ENCODE results near the gene TMEM150A. TPM values are rescaled to one million over a fixed set of nuclear protein-coding genes. Genes with fewer than 3 reads are reported as not detected.
A peak's percentile ranks its signal among the peaks of the same experiment; 100 is the strongest.

Gene TMEM150A
- total RNA-seq, 1 experiment from 2014 or later = 25.3 TPM

- Histone ChIP-seq H3K9me3 (no peaks in the 10 kb centered on the region), H3K36me3 (ENCODE audit: control insufficient read depth, insufficient read depth, low read length) (no peaks in the 10 kb centered on the region; the same call in 1 of the 2 replicates), H3K4me3 (ENCODE audit: low read depth, low read length) (peak overlapping the region; percentile 47), H3K27me3 (replicated peaks; ENCODE audit: control insufficient read depth, insufficient read depth, low read length) (no peaks in the 10 kb centered on the region), H3K4me1 (peaks cover 27% of the 10 kb centered on the region)
- Mint-ChIP-seq H3K4me3 (ENCODE audit: unreplicated experiment) (peak overlapping the region; percentile 76), H3K36me3 (ENCODE audit: insufficient read depth, unreplicated experiment) (peaks cover 31% of the 10 kb centered on the region), H3K4me1 (ENCODE audit: low read depth, unreplicated experiment) (peaks cover 34% of the 10 kb centered on the region), H3K9me3 (ENCODE audit: unreplicated experiment) (no peaks in the 10 kb centered on the region), H3K27me3 (ENCODE audit: insufficient read depth, unreplicated experiment) (peaks cover 10% of the 10 kb centered on the region), H3K27ac (ENCODE audit: unreplicated experiment) (peak overlapping the region; percentile 83)
- CTCF ChIA-PET = interaction anchor here (0.6 to 1.0 kb wide), 2 partner anchors 13 to 148 kb away, joined by 3 to 9 read pairs; no protein-coding TSS in a partner anchor
- TSS peak; percentile 38 for BruUV-seq (replicated peaks)
- POLR2A ChIA-PET = interaction anchor here (0.6 to 1.2 kb wide), 5 partner anchors 10 to 523 kb away, joined by 3 to 8 read pairs (median 6); partner anchors contain the start of genes C2orf68, GGCX and RNF181
- intact Hi-C loops (cut with micrococcal nuclease; ENCODE audit: unreplicated experiment) = loop anchor here (1.0 kb wide), 4 partner anchors 8 to 24 kb away; partner anchors contain the start of genes GGCX, RNF181, TMEM150A and VAMP8
- DNase-seq = peak; percentile 79 to 90
- no peak for TF ChIP-seq CTCF (IDR thresholded peaks at IDR 0.05; ENCODE audit: insufficient read depth in 1 of 2, low read depth in 1 of 2, low read length in 1 of 2, severe bottlenecking in 1 of 2, unreplicated experiment in 1 of 2)
Measured at GRCh38 chr2:85584857-85585780, 17.4 kb downstream of the TMEM150A start.

- Mint-ChIP-seq H3K4me3 (ENCODE audit: unreplicated experiment) (peak within 1 kb of the TSS; percentile 76), H3K36me3 (ENCODE audit: insufficient read depth, unreplicated experiment) (peaks cover 31% of the 10 kb centered on the region), H3K27ac (ENCODE audit: unreplicated experiment) (peak within 1 kb of the TSS; percentile 83), H3K9me3 (ENCODE audit: unreplicated experiment) (no peaks in the 10 kb centered on the region), H3K4me1 (ENCODE audit: low read depth, unreplicated experiment) (peaks cover 30% of the 10 kb centered on the region), H3K27me3 (ENCODE audit: insufficient read depth, unreplicated experiment) (peaks cover 10% of the 10 kb centered on the region)
- CTCF ChIA-PET = no interaction called here
- TF ChIP-seq CTCF (IDR thresholded peaks at IDR 0.05; ENCODE audit: insufficient read depth in 1 of 2, low read depth in 1 of 2, low read length in 1 of 2, severe bottlenecking in 1 of 2, unreplicated experiment in 1 of 2) = no peak
- H3K4me1 ChIP-seq = peaks cover 27% of the 10 kb centered on the region
- H3K9me3 ChIP-seq = no peaks in the 10 kb centered on the region
- BruUV-seq (replicated peaks) = no TSS peak
- DNase-seq = peak; percentile 79 to 85
- H3K27me3 ChIP-seq (replicated peaks; ENCODE audit: control insufficient read depth, insufficient read depth, low read length) = no peaks in the 10 kb centered on the region
- POLR2A ChIA-PET = interaction anchor here (0.6 to 1.2 kb wide), 3 partner anchors 11 to 523 kb away, joined by 6 to 8 read pairs (median 8); partner anchors contain the start of genes GGCX and RNF181
- peak within 1 kb of the TSS; percentile 47 for H3K4me3 ChIP-seq (ENCODE audit: low read depth, low read length)
- no peaks in the 10 kb centered on the region; the same call in 1 of the 2 replicates for H3K36me3 ChIP-seq (ENCODE audit: control insufficient read depth, insufficient read depth, low read length)
- intact Hi-C loops (cut with micrococcal nuclease; ENCODE audit: unreplicated experiment) = no loop called here
Measured at GRCh38 chr2:85584354-85584856, 18.1 kb downstream of the TMEM150A start, which contains the start of gene VAMP5. Gene VAMP5 (plus strand): TSS chr2:85584431. CDS start chr2:85584491, 60 bp downstream.
